ENCODE measurements around the gene CADM2.

DNA sequence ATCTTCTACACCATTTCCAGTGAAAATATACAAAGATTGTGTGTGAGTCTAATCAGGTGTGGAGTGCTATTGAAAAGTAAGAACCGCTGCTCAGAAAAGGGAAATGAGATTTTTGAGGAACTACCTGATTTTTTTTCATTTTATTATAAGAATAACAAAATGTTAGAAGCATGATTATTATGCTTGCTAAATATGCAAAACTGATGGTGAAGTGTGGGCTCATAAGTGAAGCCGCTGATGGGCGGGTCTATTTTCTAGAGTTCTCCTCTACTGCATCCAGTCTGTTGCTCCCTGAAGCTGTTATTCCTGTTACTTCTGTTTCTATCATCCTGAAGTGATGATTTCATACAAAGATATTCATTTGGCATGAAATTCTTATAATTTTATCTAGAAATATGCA lies 612.0 kb downstream of the CADM2 start:
- TF ChIP-seq, protein P1, sequence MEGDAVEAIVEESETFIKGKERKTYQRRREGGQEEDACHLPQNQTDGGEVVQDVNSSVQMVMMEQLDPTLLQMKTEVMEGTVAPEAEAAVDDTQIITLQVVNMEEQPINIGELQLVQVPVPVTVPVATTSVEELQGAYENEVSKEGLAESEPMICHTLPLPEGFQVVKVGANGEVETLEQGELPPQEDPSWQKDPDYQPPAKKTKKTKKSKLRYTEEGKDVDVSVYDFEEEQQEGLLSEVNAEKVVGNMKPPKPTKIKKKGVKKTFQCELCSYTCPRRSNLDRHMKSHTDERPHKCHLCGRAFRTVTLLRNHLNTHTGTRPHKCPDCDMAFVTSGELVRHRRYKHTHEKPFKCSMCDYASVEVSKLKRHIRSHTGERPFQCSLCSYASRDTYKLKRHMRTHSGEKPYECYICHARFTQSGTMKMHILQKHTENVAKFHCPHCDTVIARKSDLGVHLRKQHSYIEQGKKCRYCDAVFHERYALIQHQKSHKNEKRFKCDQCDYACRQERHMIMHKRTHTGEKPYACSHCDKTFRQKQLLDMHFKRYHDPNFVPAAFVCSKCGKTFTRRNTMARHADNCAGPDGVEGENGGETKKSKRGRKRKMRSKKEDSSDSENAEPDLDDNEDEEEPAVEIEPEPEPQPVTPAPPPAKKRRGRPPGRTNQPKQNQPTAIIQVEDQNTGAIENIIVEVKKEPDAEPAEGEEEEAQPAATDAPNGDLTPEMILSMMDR (IDR thresholded peaks at IDR 0.05) = no peak
- TF ChIP-seq POLR2A (IDR thresholded peaks at IDR 0.05) = no peak

All from adrenal gland (tissue), 5 donors.